ENCODE results near the gene CNTN4.

CNTN4 gene

GRCh38 chr3:2823437-2824211 is 725.0 kb downstream of the CNTN4 start:
- DNase-seq: no peak

- no peak for DNase-seq
Observed at GRCh38 chr3:2826036-2826435, 727.4 kb downstream of the CNTN4 start.

DNA sequence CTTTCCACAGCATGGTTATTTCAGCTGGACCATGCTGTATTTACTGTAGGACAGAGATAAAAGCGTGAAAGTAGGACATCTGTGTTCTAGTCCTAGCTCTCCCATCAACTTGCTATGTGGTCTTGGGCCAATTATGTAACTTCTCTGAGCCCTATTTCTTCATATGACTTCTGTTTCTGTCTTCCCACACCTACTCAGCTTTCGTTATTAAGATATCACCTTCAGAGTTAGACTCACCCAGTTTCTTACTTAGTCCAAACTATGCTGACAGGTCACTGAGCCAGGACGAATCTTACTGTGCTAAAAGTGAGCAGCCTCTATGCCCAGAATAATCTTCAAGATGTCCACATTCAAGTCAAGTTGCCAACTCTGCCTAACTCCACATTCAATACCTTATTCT is 727.8 kb downstream of the CNTN4 start:
- no peak for DNase-seq

GRCh38 chr3:2837239-2837638 is 738.6 kb downstream of the CNTN4 start:
- no peak for DNase-seq

GRCh38 chr3:2837910-2838309 is 739.2 kb downstream of the CNTN4 start:
- no peak for DNase-seq

DNA sequence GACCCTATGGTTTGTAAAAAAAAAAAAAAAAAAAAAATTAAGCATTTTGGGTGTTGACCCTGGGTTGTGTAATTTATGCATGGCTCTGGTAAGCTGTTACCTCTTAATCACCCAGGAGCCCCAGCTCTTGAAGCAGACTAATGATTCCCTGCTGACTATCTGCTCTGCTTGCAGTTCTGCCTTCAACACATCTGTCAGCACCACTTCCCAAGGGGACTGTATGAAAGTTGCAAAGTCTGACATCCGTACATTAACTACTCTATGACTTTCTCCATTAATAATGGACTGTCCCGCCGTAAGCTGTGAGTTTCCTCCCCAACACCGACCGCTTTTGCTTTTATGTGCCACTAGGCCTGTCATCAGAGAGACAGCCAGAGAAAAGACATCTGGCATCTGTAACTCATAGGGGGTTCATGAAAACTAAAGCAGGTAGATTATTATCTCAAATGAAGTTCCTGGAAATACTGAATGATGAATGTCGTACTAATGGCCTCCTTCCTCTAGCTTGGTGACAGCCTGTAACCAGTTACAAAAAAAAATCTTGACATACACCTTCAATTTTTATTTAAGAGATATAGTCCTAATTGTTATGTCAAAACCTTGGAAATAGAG is 740.0 kb downstream of the CNTN4 start:
- DNase-seq: no peak

GRCh38 chr3:2839876-2840275 is 741.2 kb downstream of the CNTN4 start:
- no peak for DNase-seq

DNA sequence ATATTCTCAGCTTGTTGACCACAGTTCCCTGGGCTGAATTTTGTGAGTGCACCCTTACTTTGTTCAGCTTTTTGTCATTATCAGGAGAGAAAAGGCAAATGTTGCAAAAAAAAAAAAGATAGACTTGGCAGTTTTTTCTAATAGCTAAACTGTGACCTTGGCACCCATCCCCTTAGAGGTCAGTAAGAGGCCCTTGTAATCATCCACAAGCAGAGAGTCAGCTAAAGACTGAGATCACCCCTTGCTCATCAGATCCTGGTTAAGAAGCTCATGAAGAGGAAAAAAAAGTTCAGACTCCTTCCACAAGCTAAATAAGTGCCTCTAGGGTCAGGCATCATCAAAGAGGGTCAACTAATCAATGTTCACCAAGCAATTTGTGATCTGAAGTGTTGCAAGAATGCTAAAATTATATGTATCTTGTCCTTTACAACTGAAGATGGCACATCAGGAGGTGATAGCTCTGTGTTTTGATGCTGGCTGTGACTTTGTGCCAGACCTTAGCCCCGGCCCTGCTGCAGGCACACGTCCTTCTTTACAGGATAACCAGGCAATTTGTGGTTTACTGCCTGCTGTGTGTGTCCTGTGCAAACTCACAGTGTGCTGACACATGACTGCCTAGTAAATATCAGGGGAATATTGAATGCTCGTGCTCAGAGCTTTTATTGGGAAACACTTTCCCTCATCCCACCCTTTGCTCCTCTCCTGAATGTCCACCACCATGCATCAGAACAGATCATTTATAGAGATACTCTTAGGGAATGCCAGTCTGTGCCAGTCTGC is 748.6 kb downstream of the CNTN4 start:
- DNase-seq: no peak

DNA sequence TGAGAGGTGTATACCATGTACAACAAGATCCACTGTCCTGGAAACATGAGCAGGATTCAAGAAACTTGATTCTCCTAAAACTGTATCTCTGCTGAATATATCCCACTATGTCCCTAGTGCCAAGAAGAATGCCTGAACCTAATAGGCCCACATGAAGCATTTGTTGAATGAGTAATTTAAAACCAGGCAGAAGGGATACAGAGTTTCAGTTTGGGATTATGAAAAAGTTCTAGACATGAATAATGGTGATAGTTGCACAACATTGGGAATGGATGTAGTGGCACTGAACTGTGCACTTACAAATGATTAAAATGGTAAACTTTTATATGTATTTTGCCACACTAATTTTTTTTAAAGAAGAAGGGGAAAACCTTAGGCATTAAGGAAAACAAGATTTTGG is 750.4 kb downstream of the CNTN4 start:
- no peak for DNase-seq

DNA sequence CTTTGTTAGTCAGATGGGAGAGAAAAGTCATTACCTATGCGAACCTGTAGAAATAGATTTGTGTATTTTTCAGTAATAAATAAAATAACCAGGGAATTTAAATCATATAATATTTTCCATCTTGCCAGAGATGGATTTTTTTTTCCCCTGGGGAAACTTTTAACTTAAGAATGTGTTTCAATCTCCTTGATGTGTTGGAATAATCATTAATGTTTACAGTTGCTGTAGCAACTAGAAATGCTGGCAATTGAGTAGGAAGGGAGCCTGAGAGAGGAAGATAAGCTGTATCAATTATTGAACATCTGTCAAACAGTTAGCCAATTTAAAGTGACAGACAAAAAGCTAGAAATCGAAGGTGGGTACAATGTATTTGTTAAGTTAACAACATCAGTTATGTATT is 752.0 kb downstream of the CNTN4 start:
- no peak for DNase-seq

- DNase-seq: no peak
Observed at GRCh38 chr3:2851361-2851760, 752.7 kb downstream of the CNTN4 start.

- DNase-seq: no peak
Observed at GRCh38 chr3:2851835-2852234, 753.2 kb downstream of the CNTN4 start.

- DNase-seq: no peak
Observed at GRCh38 chr3:2853651-2854050, 755.0 kb downstream of the CNTN4 start.

DNA sequence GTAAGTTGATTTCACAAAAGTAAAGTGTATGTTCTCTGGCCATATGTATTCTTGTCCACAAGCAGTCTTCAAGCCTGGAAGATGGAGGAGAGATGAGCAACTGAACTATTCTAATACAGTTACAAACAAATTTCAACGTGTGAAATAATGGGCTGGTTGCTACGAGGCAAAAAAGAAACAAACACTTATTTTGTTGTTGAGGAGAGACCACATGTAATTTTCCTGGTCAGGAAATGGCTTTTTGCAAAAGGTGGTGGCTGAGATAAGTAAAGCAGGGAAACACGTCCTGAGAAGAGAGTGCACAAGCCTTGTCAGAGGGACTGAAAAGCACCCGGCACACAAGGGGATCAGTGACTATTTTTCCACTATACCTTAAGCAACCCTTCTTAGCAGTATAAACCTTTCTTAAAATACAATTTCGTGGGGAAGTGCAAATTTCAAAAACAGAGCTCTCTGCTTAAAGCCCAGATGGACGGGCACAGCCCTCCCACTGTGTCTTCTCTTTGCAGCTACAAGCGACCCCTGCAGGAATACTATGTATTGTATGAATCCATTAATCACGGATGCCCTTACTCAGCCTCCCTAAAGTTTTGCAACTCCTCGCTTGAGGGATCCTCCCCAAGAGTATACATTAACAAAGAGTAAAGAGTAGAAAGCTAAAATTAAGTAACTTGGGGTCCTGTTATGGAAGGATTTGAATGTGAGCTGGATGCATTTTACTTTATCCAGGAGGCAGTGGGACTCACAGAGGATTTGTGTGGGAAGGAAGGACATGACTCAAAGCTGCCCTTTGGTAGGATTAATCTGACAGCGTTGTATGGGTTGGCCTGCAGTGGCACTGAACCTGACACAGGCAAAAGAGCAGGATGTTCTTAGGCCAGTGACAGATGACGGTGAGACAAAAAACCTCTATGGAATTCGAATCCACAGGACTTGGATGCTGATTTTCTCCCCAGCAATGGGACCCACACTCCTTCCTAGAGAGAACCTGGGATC is 757.8 kb downstream of the CNTN4 start:
- no peak for DNase-seq

DNA sequence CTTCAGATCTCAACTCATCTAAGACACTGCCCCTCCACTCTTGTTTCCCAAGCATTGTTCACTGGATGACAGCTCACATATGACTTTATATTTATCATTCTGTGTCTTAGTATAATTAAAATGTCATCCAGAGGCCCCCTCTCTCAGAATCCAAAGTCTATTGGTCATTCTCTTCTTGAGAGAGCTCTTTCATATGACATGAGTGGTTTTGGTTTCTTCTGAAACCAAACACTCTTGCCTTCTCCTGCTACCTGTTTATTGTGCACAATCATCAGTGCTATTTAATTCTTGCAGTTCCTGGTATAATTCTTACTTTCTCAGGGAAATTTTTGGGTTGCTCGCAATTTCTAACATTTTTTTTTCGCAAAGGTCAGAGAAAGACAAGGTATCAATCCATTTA is 762.0 kb downstream of the CNTN4 start:
- DNase-seq: no peak

DNA sequence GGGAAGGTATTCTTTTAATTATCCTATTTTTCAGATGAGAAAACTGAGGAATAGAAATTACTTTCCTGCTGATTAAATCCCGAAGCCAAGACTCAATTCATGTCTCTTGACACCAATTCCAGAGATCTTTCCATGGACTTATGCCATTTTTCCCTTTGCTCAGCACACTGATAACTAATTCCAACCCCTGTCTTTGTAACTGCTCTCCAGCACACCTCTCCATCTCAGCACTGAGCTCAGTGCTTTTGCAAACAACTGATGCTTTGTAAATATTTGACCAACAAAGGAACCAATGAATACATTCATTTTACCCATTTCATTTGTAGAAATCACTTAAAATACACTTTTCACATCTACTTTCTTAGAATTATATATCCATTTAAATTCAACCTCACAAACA is 762.5 kb downstream of the CNTN4 start:
- no peak for DNase-seq

- no peak for DNase-seq
Observed at GRCh38 chr3:2861920-2862319, 763.3 kb downstream of the CNTN4 start.

- no peak for DNase-seq
Observed at GRCh38 chr3:2862366-2862765, 763.7 kb downstream of the CNTN4 start.

GRCh38 chr3:2863127-2863526 is 764.5 kb downstream of the CNTN4 start:
- no peak for DNase-seq

GRCh38 chr3:2869905-2870304 is 771.2 kb downstream of the CNTN4 start:
- no peak for DNase-seq

DNA sequence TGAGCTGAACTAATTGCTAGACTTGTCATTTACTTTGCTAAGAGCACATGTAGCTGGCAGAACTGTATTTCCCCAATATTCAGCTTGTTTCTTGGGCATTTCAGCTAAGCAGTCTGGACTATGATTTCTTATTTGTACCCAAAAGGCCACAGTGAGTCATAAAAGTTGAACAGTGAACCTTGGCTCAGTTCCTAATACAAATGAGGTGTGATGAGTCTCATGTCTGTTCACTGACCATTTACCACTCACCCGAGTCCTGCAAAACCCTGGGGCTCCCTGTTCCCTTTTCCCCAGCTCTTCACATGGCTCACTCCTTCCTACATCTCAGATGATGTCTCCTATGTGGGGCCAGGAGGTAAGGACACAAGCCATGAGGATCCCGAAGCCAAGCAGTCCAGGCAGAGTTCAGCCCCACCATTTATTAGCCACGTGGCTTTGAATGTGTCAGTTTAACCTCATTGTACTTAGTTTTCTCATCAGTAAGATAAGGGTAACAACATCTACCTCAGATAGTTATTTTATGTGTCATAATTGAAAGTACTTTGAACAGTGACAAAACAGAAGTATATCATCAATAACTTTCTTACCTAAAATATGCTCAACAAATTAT is 772.2 kb downstream of the CNTN4 start:
- DNase-seq: no peak

- DNase-seq: no peak
Observed at GRCh38 chr3:2872884-2873283, 774.2 kb downstream of the CNTN4 start.
